ENCODE data around the gene MARS2.

- no peak for TF ChIP-seq POLR2A (IDR thresholded peaks at IDR 0.05)
- no peak for TF ChIP-seq CTCF (IDR thresholded peaks at IDR 0.05 in 8 of 11, conservative IDR thresholded peaks at IDR 0.05 in 3 of 11)
Measured at GRCh38 chr2:197740200-197740599, 35.0 kb downstream of the MARS2 start.
